K562 (cell line): ENCODE results near the gene TAX1BP1. TPM values are rescaled to one million over a fixed set of nuclear protein-coding genes. Genes with fewer than 3 reads are reported as not detected.

Experiments
- ATAC-seq: fragments of 200-7000 bp; cut with Tn5 transposase; 3 replicates; pipeline ENCODE4 v1.9.1; 2020; ENCODE audit warnings: moderate library complexity
- BruUV-seq: library from RNA; stranded (reverse); fragments of 400-500 nt; replicated peaks from 2 replicates; lab custom pipeline; 2021; lab: Mats Ljungman, UMichigan
- CTCF ChIA-PET: fragments of 300-600 bp; formaldehyde crosslinking; extraction: SDS; loops from one replicate; lab custom pipeline; 2021; ENCODE audit warnings: low intra/inter-chr PET ratio; lab: Yijun Ruan, JAX
- POLR2A ChIA-PET: fragments of 300-600, 350-650 bp; sonication (Branson Sonifier 250); formaldehyde crosslinking; extraction: SDS; loops from one replicate; lab custom pipeline; 2021; ENCODE audit warnings: antibody characterized with exemption, inconsistent platforms; lab: Yijun Ruan, JAX
- DNase-seq, 4 experiments: peaks; one replicate each; pipeline versions ENCODE4 v3.0.0 to v3.0.0-alpha.2; 2011 to 2018; ENCODE audit warnings: low spot score in 3 of 4, mixed read lengths in 3 of 4; ENCODE audit errors: extremely low read depth in 1 of 4
- FAIRE-seq: peaks from 2 replicates; lab custom pipeline; 2011; peaks lifted over from hg19 to GRCh38; lab: Jason Lieb, UNC
- H2AFZ ChIP-seq: 2 replicates; pipeline ENCODE4 v1.6.0; 2011; ENCODE audit warnings: low read depth, low read length, control low read depth, inconsistent platforms
- H3K27ac ChIP-seq: fragments of 200-600 bp; 3 replicates; pipeline ENCODE4 v1.8.0; 2011; ENCODE audit warnings: low read depth, mild to moderate bottlenecking, control low read depth, inconsistent platforms, low read length, moderate library complexity, mixed read lengths; ENCODE audit errors: extremely low read depth
- H3K27me3 ChIP-seq, 2 experiments: fragments of 300-600 bp in 1 of 2; 2 replicates in 1 of 2; 3 replicates in 1 of 2; pipeline versions ENCODE4 v1.6.0 to v1.8.0; 2011; ENCODE audit warnings: inconsistent platforms in 2 of 2, low read length in 2 of 2, mild to moderate bottlenecking in 1 of 2, mixed read lengths in 1 of 2, moderate library complexity in 1 of 2; ENCODE audit not compliant: control insufficient read depth in 2 of 2, insufficient read depth in 2 of 2
- H3K36me3 ChIP-seq: fragments of 300-600 bp; 3 replicates; pipeline ENCODE4 v1.8.0; 2011; ENCODE audit warnings: mild to moderate bottlenecking, low read length, inconsistent platforms; ENCODE audit not compliant: control insufficient read depth, insufficient read depth
- H3K4me1 ChIP-seq, 2 experiments: fragments of 200-600 bp in 1 of 2; replicated peaks in 1 of 2; 2 replicates in 1 of 2; 3 replicates in 1 of 2; pipeline versions ENCODE4 v1.5.1 to v1.8.0; 2011; ENCODE audit warnings: inconsistent platforms in 2 of 2, low read length in 2 of 2, mild to moderate bottlenecking in 1 of 2, mixed read lengths in 1 of 2, moderate library complexity in 1 of 2; ENCODE audit not compliant: control insufficient read depth in 2 of 2, insufficient read depth in 2 of 2
- H3K4me2 ChIP-seq: 2 replicates; pipeline ENCODE4 v1.6.1; 2011; ENCODE audit warnings: low read length, control low read depth, inconsistent platforms, mixed read lengths; ENCODE audit not compliant: insufficient read depth
- H3K4me3 ChIP-seq: fragments of 200-600 bp; sonication (generic), shearing (Covaris generic); 2 replicates; pipeline ENCODE4 v1.5.1; 2016; ENCODE audit warnings: control low read depth, inconsistent platforms
- H3K79me2 ChIP-seq: fragments of 200-600 bp; 3 replicates; pipeline ENCODE4 v1.8.0; 2011; ENCODE audit warnings: low read length, inconsistent platforms; ENCODE audit not compliant: control insufficient read depth, insufficient read depth
- H3K9ac ChIP-seq, 2 experiments: 2 replicates each; pipeline versions ENCODE4 v1.6.0 to v1.6.1; 2011; ENCODE audit warnings: low read depth in 2 of 2, low read length in 2 of 2, control low read depth in 1 of 2, inconsistent platforms in 1 of 2, mild to moderate bottlenecking in 1 of 2, mixed read lengths in 1 of 2; ENCODE audit not compliant: insufficient read depth in 1 of 2
- H3K9me1 ChIP-seq: one replicate; pipeline ENCODE4 v1.6.0; 2011; ENCODE audit warnings: inconsistent platforms, mild to moderate bottlenecking, low read length, moderate library complexity; ENCODE audit not compliant: control insufficient read depth, insufficient read depth
- H3K9me3 ChIP-seq: replicated peaks from 2 replicates; pipeline ENCODE4 v1.5.1; 2011; ENCODE audit warnings: low read depth, low read length, inconsistent platforms; ENCODE audit not compliant: control insufficient read depth, insufficient read depth
- H4K20me1 ChIP-seq: replicated peaks from 2 replicates; pipeline ENCODE4 v1.6.1; 2011; ENCODE audit warnings: low read length, inconsistent platforms, mixed read lengths; ENCODE audit not compliant: control insufficient read depth, insufficient read depth
- ILK ChIP-seq: fragments of 450-650 bp; IDR thresholded peaks from 2 replicates; pipeline ENCODE4 v1.6.1; 2016; ENCODE audit warnings: missing genetic modification characterization, low read depth, mild to moderate bottlenecking, missing compliant biosample characterization, moderate library complexity, borderline replicate concordance
- NCOR1 ChIP-seq: fragments of 450-650 bp; IDR thresholded peaks from 2 replicates; pipeline ENCODE4 v1.6.1; 2016; ENCODE audit warnings: mild to moderate bottlenecking, moderate library complexity
- RNF2 ChIP-seq: sonication (generic); IDR thresholded peaks from 2 replicates; pipeline ENCODE4 v1.6.1; 2016
- ZNF12 ChIP-seq: sonication (generic); formaldehyde crosslinking; IDR thresholded peaks from 2 replicates; pipeline ENCODE4 v1.4.0; 2020; ENCODE audit warnings: mild to moderate bottlenecking, missing genetic modification reagents
- ZNF232 ChIP-seq: sonication (generic); formaldehyde crosslinking; IDR thresholded peaks from 2 replicates; pipeline ENCODE4 v1.8.0; 2022; ENCODE audit warnings: mild to moderate bottlenecking, missing genetic modification reagents
- in situ Hi-C: fragments of 300-500 bp; cut with MboI; formaldehyde crosslinking; loops from 4 replicates; pipeline ENCODE4 v1.15.0; 2018; ENCODE audit warnings: inconsistent platforms, mixed read lengths
- intact Hi-C: fragments of 100-400 bp; cut with micrococcal nuclease; formaldehyde crosslinking; loops from 2 replicates; pipeline ENCODE4 v1.14.2; 2022
- polyA plus RNA-seq, 8 experiments: library from polyadenylated mRNA; depleted of rRNA in 4 of 8; stranded (reverse) in 5 of 8; unstranded in 3 of 8; fragments of >200 nt; fragmentation: Nextera tagmentation in 2 of 8; fragmentation: Illumina TruSeq in 1 of 8; extraction: Ambion mirVana in 2 of 8; extraction: Trizol in 1 of 8; gene quantifications; 2 replicates each; pipeline versions ENCODE4 v1.2.1 to v1.2.3, GENCODE V29; 2011 to 2014; ENCODE audit warnings: inconsistent platforms in 1 of 8, missing spikeins in 1 of 8
- total RNA-seq, 7 experiments: library from RNA; depleted of rRNA in 6 of 7; stranded (reverse); fragments of >200 nt in 6 of 7; fragmentation: Illumina TruSeq in 2 of 7; extraction: Trizol in 2 of 7; gene quantifications; 2 replicates each; pipeline versions ENCODE4 v1.2.1 to v1.2.3, GENCODE V29; 2011 to 2021; ENCODE audit warnings: low replicate concordance in 1 of 7
- TF ChIP-seq, protein P1 (sequence below), 2 experiments: IDR thresholded peaks; 2 replicates each; pipeline ENCODE4 v1.6.1; 2012; ENCODE audit warnings: improper control_type of control experiment in 2 of 2, low read depth in 2 of 2, low read length in 2 of 2, borderline replicate concordance in 1 of 2

TAX1BP1 gene
- total and polyA plus RNA-seq, 9 of the 15 experiments (the other 6 are each of a cell fraction or from before 2014, with no cell fraction given) = 49.0 to 119 (median 75.9) TPM

GRCh38 chr7:27779873-27780272 is 39.9 kb downstream of the TAX1BP1 start:
- FAIRE-seq = no peak

More at GRCh38 chr7:27779873-27780272, 39.9 kb downstream of the TAX1BP1 start:
- Histone ChIP-seq H3K36me3 (no peaks in the 10 kb centered on the region; the same call in 2 of the 3 replicates), H3K9ac (no peak overlapping the region), H3K9me1 (no peaks in the 10 kb centered on the region), H2AFZ (no peak overlapping the region), H3K27ac (no peak overlapping the region), H4K20me1 (no peaks in the 10 kb centered on the region), H3K9me3 (no peaks in the 10 kb centered on the region), H3K4me1 (peaks cover 0 to 5% of the 10 kb centered on the region in 2 experiments; a peak in 2 of 5 replicates), H3K4me2 (no peak overlapping the region), H3K4me3 (no peak overlapping the region), H3K79me2 (0 out of 3 replicates have a peak, but pooled peaks cover 3% of the 10 kb centered on the region), H3K27me3 (no peaks in the 10 kb centered on the region)
- CTCF ChIA-PET = no interaction called here
- ATAC-seq = no peak
- TF ChIP-seq ZNF12 (CRISPR knock-in tag) (no peak), ZNF232 (no peak), NCOR1 (no peak), RNF2 (no peak), ILK (no peak)
- TF ChIP-seq, protein P1, sequence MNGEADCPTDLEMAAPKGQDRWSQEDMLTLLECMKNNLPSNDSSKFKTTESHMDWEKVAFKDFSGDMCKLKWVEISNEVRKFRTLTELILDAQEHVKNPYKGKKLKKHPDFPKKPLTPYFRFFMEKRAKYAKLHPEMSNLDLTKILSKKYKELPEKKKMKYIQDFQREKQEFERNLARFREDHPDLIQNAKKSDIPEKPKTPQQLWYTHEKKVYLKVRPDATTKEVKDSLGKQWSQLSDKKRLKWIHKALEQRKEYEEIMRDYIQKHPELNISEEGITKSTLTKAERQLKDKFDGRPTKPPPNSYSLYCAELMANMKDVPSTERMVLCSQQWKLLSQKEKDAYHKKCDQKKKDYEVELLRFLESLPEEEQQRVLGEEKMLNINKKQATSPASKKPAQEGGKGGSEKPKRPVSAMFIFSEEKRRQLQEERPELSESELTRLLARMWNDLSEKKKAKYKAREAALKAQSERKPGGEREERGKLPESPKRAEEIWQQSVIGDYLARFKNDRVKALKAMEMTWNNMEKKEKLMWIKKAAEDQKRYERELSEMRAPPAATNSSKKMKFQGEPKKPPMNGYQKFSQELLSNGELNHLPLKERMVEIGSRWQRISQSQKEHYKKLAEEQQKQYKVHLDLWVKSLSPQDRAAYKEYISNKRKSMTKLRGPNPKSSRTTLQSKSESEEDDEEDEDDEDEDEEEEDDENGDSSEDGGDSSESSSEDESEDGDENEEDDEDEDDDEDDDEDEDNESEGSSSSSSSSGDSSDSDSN (IDR thresholded peaks at IDR 0.05; ENCODE audit: borderline replicate concordance in 1 of 2, low read depth in 2 of 2, low read length in 2 of 2) = no peak
- intact Hi-C loops (loop anchor here (5.0 to 10.0 kb wide), 2 partner anchors 33 to 245 kb away; no protein-coding TSS in a partner anchor), in situ Hi-C loops (loop anchor here (10.0 kb wide), 1 partner anchor 575 kb away; the partner anchor contains the start of gene HOXA13)
- POLR2A ChIA-PET = no interaction called here
- no TSS peak for BruUV-seq
- DNase-seq = no peak
